Memory B cell (primary cell): ENCODE data around the gene TMEM232.
"Not testable (repeated sequence)": the region's sequence is repeated elsewhere in the genome, so short reads cannot be mapped to it uniquely, and the experiment has no call there.

Experiments used
- ATAC-seq: fragments of 150-1000 bp; cut with Tn5 transposase; 2 replicates; pipeline ENCODE4 v1.10.0; 2021; ENCODE audit warnings: low read depth, mild to moderate bottlenecking, moderate library complexity
- DNase-seq, 2 donors: peaks; one replicate each; pipeline ENCODE4 v3.0.0; 2022; ENCODE audit warnings: low spot score in 2 of 2
- H3K27ac Mint-ChIP-seq: one replicate; pipeline ENCODE4 v1.8.0; 2022; ENCODE audit warnings: mild to moderate bottlenecking, moderate library complexity, mixed read lengths
- H3K27me3 Mint-ChIP-seq: one replicate; pipeline ENCODE4 v1.8.0; 2022; ENCODE audit warnings: mixed read lengths
- H3K36me3 Mint-ChIP-seq: one replicate; pipeline ENCODE4 v1.8.0; 2022; ENCODE audit warnings: mild to moderate bottlenecking, mixed read lengths
- H3K4me1 Mint-ChIP-seq: one replicate; pipeline ENCODE4 v1.8.0; 2022; ENCODE audit warnings: mixed read lengths
- H3K4me3 Mint-ChIP-seq: one replicate; pipeline ENCODE4 v1.8.0; 2022; ENCODE audit warnings: mild to moderate bottlenecking, moderate library complexity, mixed read lengths
- H3K9me3 Mint-ChIP-seq: one replicate; pipeline ENCODE4 v1.8.0; 2022; ENCODE audit warnings: mixed read lengths

The TMEM232 gene

DNA sequence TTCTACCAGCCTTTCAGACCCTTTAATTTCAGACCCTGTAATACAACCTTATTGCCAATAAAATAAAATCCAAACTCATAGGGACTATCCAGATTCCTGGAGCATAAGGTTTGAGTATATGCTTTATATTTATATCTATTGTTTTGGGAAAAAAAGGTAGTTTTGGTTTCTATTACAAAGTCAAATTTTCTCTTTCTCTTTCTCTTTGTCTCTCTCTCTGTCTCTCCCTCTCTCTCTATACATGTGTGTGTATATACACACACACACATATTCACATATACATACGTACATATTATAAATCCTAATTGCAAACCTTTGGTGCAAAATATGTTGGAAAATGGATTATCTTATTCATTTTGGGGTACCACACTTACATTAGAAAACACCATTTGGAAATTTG, 39.0 kb downstream of the TMEM232 start:
- DNase-seq (no peak), ATAC-seq (no peak)

DNA sequence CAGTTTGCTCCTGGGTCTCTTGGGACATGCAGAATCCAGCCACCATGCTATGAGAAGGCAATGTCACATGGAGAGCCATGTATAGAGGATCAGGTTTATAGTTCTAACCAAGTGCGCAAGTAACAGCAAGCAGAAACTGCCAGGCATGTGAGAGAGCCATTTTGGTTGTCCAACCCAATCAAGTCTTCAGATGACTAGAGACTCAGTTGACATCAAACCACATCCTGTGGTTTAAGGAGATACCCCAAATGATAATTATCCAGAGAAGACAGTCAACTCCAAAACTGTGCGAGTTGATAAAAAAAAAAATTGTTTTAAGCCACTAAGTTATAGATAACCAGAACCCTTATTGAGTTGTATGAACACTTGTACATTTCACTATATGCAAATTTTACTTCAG, 40.2 kb downstream of the TMEM232 start:
- Mint-ChIP-seq H3K9me3 (no peaks in the 10 kb centered on the region), H3K4me3 (no peak overlapping the region), H3K27ac (no peak overlapping the region), H3K36me3 (no peaks in the 10 kb centered on the region), H3K27me3 (peaks cover 4% of the 10 kb centered on the region), H3K4me1 (peaks cover 2% of the 10 kb centered on the region)
- ATAC-seq (no peak), DNase-seq (no peak)

More for the DNA sequence above, 39.0 kb downstream of the TMEM232 start:
- Mint-ChIP-seq H3K4me3 (no peak overlapping the region), H3K4me1 (peaks cover 2% of the 10 kb centered on the region), H3K36me3 (no peaks in the 10 kb centered on the region), H3K27ac (no peak overlapping the region), H3K27me3 (peaks cover 4% of the 10 kb centered on the region), H3K9me3 (no peaks in the 10 kb centered on the region)

DNA sequence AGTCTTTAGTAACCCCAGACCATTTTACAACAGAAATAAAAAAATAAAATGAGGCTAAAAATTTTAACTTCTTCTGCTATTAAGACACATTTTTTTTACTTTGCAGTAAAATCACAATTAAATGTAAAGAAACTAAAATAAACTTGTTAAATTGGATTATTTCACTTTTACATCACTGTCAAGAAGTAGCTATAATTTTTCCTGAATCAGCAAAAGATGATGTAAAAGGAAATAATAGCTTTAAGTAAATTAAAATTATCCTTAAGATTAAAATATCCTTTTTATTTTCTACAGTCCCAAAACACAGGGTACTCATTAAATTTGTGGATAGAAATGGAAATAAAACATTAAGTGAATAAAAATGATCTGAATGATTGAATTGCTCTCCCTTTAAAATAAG, 44.5 kb downstream of the TMEM232 start:
- H3K27me3 Mint-ChIP-seq: peaks cover 4% of the 10 kb centered on the region
- DNase-seq: no peak
- no peak overlapping the region for H3K4me3 Mint-ChIP-seq
- H3K27ac Mint-ChIP-seq: no peak overlapping the region
- H3K9me3 Mint-ChIP-seq: no peaks in the 10 kb centered on the region
- ATAC-seq: no peak
- H3K36me3 Mint-ChIP-seq: no peaks in the 10 kb centered on the region
- H3K4me1 Mint-ChIP-seq: no peaks in the 10 kb centered on the region

DNA sequence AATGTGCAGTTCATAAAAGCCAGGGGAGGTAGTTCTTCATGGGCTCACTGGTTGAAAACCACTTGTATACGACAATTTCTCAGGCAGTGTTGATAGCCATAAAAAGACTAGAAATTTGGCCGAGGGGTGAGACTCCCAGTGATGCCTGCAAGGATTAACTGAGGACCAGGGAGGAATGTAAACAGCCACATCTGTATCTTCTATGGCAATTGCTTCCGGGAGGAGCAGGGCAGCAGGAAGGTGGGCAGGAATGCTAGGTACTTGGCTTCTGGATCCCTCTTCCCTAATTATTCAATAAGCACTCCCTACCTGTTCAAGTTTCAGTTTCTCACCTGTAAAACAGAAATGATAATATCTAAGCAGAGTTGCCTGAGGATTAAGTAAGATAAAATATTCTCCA, 45.4 kb downstream of the TMEM232 start:
- no peaks in the 10 kb centered on the region for H3K9me3 Mint-ChIP-seq
- H3K27me3 Mint-ChIP-seq: peaks cover 4% of the 10 kb centered on the region
- DNase-seq: no peak
- ATAC-seq: no peak
- no peaks in the 10 kb centered on the region for H3K36me3 Mint-ChIP-seq
- no peak overlapping the region for H3K27ac Mint-ChIP-seq
- H3K4me1 Mint-ChIP-seq: no peaks in the 10 kb centered on the region
- H3K4me3 Mint-ChIP-seq: no peak overlapping the region

DNA sequence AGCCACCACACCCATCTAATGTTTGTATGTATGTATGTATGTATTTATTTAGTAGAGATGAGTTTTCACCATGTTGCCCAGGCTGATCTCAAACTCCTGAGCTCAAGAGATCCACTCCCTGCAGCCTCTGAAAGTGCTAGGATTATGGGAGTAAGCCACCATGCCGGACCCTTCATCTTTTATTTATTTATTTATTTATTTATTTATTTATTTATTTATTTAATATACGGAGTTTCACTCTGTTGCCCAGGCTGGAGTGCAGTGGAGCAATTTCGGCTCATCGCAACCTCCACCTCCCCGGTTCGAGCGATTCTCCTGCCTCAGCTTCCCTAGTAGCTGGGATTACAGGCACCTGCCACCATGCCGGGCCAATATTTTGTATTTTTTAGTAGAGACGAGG, 49.9 kb downstream of the TMEM232 start:
- ATAC-seq, DNase-seq, H3K27ac Mint-ChIP-seq, H3K27me3 Mint-ChIP-seq, H3K36me3 Mint-ChIP-seq, H3K4me1 Mint-ChIP-seq, H3K9me3 Mint-ChIP-seq, H3K4me3 Mint-ChIP-seq: not testable (repeated sequence)

DNA sequence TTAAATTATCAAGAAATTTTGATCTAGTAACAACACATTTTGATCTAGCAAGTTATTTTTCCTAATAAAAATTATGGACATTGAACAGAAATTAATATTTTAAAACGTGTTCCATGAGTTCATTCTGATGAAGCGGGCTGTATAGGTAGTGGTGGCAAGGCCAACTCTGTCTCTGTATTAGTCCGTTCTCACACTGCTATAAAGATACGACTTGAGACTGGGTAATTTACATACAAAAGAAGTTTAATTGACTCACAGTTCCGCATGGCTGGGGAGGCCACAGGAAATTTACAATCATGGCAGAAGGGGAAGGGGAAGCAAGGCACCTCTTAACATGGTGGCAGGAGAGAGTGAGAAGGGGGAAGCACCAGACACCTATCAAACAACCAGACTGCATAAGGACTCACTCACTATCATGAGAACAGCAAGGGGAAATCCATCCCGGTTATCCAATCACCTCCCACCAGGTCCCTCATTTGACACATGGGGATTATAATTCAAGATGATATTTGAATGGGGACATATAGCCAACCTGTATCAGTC, 61.2 kb downstream of the TMEM232 start:
- H3K4me1 Mint-ChIP-seq: peaks cover 11% of the 10 kb centered on the region
- ATAC-seq (peak; percentile 82), DNase-seq (peak in 1 of 2 donors; percentile 23)
- no peak overlapping the region for H3K4me3 Mint-ChIP-seq
- no peaks in the 10 kb centered on the region for H3K9me3 Mint-ChIP-seq
- no peaks in the 10 kb centered on the region for H3K27me3 Mint-ChIP-seq
- no peak overlapping the region for H3K27ac Mint-ChIP-seq
- no peaks in the 10 kb centered on the region for H3K36me3 Mint-ChIP-seq

DNA sequence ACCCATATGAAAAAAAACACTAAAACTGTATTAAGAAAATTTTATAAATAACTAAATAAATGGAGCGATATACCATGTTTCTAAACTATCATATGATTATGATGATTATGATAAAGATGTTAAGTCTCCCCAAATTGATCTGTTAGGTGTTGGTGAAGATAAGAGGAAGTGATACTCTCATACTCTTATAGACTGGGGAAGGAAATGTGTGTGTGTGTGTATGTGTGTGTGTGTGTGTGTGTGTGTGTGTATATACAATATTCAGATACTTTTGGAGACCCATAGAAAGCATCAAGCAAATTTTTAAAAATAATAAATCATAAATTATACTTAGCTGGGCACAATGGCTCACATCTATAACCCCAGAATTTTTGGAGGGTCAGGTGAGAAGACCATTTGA, 62.9 kb downstream of the TMEM232 start:
- no peaks in the 10 kb centered on the region for H3K27me3 Mint-ChIP-seq
- H3K9me3 Mint-ChIP-seq: no peaks in the 10 kb centered on the region
- H3K4me3 Mint-ChIP-seq: no peak overlapping the region
- peak overlapping the region; percentile 76 for H3K27ac Mint-ChIP-seq
- peak; percentile 26 to 65 for DNase-seq
- no peaks in the 10 kb centered on the region for H3K36me3 Mint-ChIP-seq
- peaks cover 11% of the 10 kb centered on the region for H3K4me1 Mint-ChIP-seq
- ATAC-seq: peak; percentile 84

DNA sequence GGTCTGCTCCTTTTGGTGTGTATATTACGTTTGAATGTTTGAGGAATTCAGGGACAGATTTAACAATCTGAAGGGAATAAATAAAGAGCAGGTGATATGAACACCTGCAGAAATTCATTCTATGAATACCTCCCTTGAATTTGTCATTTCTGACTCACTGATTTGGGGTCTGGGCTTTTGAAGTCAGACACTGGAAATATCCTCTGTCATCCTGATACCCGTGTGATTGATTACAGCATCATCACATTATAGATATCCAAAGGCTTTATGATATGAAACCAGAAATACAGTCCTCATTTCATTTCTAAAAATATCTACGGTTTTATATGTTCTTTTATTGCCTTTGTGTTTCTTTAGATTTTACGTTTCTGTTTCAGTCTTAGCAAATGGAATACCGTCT, 68.5 kb downstream of the TMEM232 start:
- Mint-ChIP-seq H3K9me3 (peaks cover 4% of the 10 kb centered on the region), H3K4me3 (no peak overlapping the region), H3K27me3 (peaks cover 3% of the 10 kb centered on the region), H3K27ac (no peak overlapping the region), H3K36me3 (no peaks in the 10 kb centered on the region), H3K4me1 (no peaks in the 10 kb centered on the region)
- no peak for DNase-seq
- ATAC-seq: no peak

DNA sequence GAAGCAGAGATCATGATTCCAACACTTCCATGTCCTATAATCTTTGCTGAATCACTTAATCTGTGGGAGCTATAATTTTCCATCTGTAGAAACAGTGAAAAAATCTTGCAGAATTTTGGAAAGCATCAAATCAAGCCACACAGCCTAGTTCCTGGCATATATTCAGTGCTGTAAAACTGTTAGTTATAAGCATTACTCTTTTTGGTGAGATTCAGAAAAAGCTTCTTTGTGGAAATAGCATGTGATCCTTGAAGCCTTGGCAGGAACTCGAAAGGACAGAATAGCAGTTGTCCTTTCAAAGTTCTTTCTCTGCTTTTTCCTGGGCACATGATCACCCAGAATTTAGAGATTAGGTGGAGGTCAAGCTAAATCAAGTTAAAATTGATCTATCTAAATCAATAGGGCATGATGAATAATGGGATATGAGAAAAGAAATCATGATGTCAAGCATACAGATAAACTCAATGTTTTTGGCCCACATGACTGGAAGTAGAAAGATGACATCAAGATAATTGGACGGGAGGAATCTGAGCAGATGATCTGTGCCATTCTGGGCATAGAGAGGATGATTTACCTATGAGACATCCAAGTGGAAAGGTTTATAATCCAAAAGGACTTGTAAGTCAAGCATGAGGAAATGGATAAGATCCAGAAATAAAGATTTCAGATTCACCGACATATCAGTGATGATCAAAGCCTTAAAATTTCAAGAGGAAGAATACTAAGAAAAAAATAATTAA, 73.1 kb downstream of the TMEM232 start:
- H3K36me3 Mint-ChIP-seq: no peaks in the 10 kb centered on the region
- no peaks in the 10 kb centered on the region for H3K4me1 Mint-ChIP-seq
- ATAC-seq (no peak), DNase-seq (no peak)
- H3K27ac Mint-ChIP-seq: no peak overlapping the region
- peaks cover 4% of the 10 kb centered on the region for H3K9me3 Mint-ChIP-seq
- H3K4me3 Mint-ChIP-seq: no peak overlapping the region
- H3K27me3 Mint-ChIP-seq: peaks cover 5% of the 10 kb centered on the region

DNA sequence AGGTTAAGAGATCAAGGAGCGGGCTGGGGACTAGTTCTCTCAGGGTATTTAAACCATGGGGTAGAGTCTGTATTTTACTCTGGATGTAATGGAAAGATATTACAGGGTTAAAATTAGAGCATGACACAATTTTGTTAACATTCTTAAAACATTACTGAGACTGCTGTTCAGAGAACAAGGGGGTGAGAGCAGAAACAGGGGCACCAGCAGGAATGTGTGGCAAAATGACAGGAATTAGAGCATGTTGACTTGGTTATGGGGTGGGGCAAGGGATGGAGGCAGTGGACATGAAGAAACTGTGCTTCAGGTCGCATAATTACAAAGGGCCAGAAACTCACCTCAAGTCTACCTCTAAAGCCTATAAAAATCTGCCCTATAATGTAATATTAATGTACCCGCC, 75.0 kb downstream of the TMEM232 start:
- no peak overlapping the region for H3K4me3 Mint-ChIP-seq
- no peak for DNase-seq
- no peak overlapping the region for H3K27ac Mint-ChIP-seq
- ATAC-seq: no peak
- peaks cover 4% of the 10 kb centered on the region for H3K9me3 Mint-ChIP-seq
- no peaks in the 10 kb centered on the region for H3K36me3 Mint-ChIP-seq
- H3K27me3 Mint-ChIP-seq: peaks cover 5% of the 10 kb centered on the region
- H3K4me1 Mint-ChIP-seq: no peaks in the 10 kb centered on the region

DNA sequence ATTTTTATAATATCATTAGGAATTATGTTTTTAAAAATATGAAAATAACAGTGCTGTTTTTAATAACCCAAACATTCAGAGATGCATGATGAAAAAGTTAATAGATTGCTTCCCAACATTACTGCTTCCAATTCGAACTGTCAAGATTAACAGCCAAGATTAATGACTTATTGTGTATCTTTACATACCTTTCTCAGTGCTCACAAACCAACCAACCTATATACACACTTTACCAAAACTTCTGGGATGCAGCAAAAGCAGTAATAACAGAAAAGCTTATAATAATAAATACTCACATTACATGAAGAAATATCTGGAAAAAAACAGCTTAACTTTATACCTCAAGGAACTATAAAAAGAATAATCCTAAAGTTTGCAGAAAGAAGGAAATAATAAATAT, 82.1 kb downstream of the TMEM232 start:
- H3K9me3 Mint-ChIP-seq: peaks cover 2% of the 10 kb centered on the region
- no peak overlapping the region for H3K4me3 Mint-ChIP-seq
- DNase-seq (no peak), ATAC-seq (no peak)
- H3K27ac Mint-ChIP-seq: no peak overlapping the region
- H3K27me3 Mint-ChIP-seq: peaks cover 5% of the 10 kb centered on the region
- H3K4me1 Mint-ChIP-seq: no peaks in the 10 kb centered on the region
- H3K36me3 Mint-ChIP-seq: no peaks in the 10 kb centered on the region

DNA sequence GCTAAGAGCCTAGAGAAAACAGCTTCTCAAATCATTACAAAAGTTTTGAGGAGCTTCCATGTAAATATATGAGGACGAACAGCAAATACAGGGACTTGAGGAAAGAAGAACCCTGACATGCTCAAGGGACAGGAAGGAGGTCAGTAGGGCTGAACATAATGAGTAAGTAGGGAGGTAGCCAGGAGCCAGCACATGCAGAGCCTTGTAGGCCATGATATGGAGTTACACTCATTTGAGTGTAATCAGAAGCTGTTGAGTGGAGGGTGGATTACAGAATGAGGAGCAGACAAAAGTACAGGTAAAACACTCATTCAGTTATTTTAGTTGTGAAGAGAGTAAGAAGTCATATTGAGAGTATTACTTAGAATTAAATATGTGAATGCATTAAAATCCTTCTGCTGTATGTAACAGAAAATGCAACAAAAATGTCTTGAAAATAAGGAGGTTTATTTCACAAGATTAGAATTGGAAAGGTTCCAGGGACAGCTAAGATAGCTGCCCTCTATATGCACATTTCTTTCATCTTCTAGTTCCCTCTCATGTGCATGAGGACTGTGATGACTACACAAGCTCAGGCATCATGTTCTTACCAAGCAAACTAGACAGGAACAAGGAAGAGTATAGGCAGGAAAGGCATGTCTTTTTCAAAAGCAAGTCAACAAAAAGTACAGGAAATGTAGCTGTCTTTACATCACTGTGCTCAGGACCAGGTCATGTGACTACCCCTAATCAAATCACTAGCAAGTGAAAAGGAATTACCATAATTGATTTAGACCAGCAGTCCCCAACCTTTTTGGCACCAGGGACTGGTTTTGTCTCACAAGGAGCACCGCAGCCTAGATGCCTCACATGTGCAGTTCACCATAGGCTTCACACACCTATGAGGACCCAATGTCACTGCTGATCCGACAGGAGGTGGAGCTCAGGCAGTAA, 87.2 kb downstream of the TMEM232 start:
- ATAC-seq: no peak
- H3K9me3 Mint-ChIP-seq: no peaks in the 10 kb centered on the region
- no peak overlapping the region for H3K4me3 Mint-ChIP-seq
- peaks cover 6% of the 10 kb centered on the region for H3K4me1 Mint-ChIP-seq
- no peaks in the 10 kb centered on the region for H3K36me3 Mint-ChIP-seq
- peaks cover 5% of the 10 kb centered on the region for H3K27me3 Mint-ChIP-seq
- H3K27ac Mint-ChIP-seq: no peak overlapping the region
- DNase-seq: no peak

DNA sequence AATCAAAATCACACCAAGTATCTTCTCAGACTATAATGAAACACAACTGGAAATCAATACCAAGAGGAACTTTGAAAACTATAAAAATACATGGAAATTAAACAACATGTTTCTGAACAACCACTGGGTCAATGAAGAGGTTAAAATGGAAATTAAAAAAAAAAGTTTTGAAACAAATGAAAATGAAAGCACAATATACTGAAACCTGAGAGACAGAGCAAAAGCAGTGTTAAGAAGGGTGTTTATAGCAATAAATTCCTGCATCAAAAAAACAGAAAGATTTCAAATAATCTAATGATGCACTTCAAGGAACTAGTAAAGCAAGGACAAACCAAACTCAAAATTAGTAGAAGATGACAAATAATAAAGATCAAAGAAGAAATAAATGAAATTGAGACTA, 92.0 kb downstream of the TMEM232 start:
- Mint-ChIP-seq H3K4me3 (no peak overlapping the region), H3K27me3 (no peaks in the 10 kb centered on the region), H3K27ac (no peak overlapping the region), H3K4me1 (peaks cover 6% of the 10 kb centered on the region), H3K9me3 (no peaks in the 10 kb centered on the region), H3K36me3 (peaks cover 1% of the 10 kb centered on the region)
- ATAC-seq: no peak
- no peak for DNase-seq

DNA sequence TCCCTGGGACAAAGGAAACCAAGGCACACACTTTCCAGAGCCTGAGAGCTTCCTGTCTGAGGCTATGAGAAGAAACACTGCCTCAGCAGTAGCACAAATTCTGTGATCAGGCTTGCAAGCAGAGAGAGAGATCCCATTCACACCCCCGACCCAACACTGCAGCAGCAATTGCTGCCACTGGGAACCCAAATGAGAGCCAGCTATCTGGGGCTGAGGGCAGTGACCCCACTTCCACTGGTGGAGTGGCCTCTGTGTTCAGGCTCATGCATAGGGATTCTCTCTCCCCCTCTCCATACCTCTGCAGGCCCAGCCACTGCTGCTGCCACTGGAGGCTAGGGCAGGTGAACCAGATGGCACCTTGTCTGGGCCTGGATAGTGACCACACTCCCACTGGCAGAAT, 95.2 kb downstream of the TMEM232 start:
- no peaks in the 10 kb centered on the region for H3K27me3 Mint-ChIP-seq
- H3K9me3 Mint-ChIP-seq: no peaks in the 10 kb centered on the region
- no peak for DNase-seq
- no peak overlapping the region for H3K4me3 Mint-ChIP-seq
- H3K27ac Mint-ChIP-seq: no peak overlapping the region
- H3K4me1 Mint-ChIP-seq: no peaks in the 10 kb centered on the region
- no peak for ATAC-seq
- peaks cover 1% of the 10 kb centered on the region for H3K36me3 Mint-ChIP-seq
